Fibroblast of villous mesenchyme (primary cell): ENCODE results near the gene ADD3. TPM values are rescaled to one million over a fixed set of nuclear protein-coding genes. Genes with fewer than 3 reads are reported as not detected.

ENCODE experiments used
- DNase-seq: peaks from one replicate; pipeline ENCODE4 v3.0.0-alpha.2; 2010; ENCODE audit warnings: low read depth
- H3K4me3 ChIP-seq: 2 replicates; pipeline ENCODE4 v1.5.1; 2011; ENCODE audit warnings: low read depth, mild to moderate bottlenecking, low read length
- total RNA-seq: library from RNA; depleted of rRNA; stranded (reverse); fragments of >200 nt; gene quantifications from 2 replicates; pipeline ENCODE4 v1.2.3, GENCODE V29; 2012
- TF ChIP-seq, protein P1 (sequence below): IDR thresholded peaks from 2 replicates; pipeline ENCODE4 v1.5.1; 2012; ENCODE audit warnings: low read depth, mild to moderate bottlenecking, low read length; ENCODE audit not compliant: insufficient read depth

ADD3 gene
- total RNA-seq, 1 donor: 97.6 TPM

- TF ChIP-seq, protein P1, sequence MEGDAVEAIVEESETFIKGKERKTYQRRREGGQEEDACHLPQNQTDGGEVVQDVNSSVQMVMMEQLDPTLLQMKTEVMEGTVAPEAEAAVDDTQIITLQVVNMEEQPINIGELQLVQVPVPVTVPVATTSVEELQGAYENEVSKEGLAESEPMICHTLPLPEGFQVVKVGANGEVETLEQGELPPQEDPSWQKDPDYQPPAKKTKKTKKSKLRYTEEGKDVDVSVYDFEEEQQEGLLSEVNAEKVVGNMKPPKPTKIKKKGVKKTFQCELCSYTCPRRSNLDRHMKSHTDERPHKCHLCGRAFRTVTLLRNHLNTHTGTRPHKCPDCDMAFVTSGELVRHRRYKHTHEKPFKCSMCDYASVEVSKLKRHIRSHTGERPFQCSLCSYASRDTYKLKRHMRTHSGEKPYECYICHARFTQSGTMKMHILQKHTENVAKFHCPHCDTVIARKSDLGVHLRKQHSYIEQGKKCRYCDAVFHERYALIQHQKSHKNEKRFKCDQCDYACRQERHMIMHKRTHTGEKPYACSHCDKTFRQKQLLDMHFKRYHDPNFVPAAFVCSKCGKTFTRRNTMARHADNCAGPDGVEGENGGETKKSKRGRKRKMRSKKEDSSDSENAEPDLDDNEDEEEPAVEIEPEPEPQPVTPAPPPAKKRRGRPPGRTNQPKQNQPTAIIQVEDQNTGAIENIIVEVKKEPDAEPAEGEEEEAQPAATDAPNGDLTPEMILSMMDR: no peak
- DNase-seq: no peak
- H3K4me3 ChIP-seq: no peak overlapping the region
Measured at GRCh38 chr10:110162741-110163145, 155.0 kb downstream of the ADD3 start.

DNA sequence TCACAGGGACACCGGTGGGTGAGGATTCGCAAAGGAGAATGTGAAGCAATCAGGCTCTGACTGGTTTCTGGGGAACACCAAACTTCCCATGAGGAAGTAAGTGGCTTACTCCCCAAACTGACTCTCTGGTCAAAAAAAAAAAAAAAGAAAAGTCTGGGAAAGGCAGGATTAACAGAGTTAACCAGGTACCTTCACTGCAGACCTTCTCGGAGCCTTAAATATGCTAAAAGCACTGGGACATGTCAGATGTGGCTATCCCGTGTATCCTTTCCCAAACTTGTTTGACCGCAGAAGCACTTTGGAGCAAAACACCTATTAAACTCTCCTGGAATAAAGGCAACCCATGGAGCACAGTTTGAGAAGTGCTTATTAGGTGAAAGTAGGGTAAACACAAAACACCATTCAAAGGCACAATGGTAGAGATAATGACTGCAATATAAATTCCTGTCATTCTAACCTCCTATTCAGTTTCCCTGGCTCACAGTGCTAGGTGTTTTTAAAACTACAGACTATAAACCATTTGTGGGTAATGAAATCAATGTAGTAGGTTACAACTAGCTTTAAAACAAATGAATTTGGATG, 155.5 kb downstream of the ADD3 start:
- DNase-seq: no peak
- no peak overlapping the region for H3K4me3 ChIP-seq
- TF ChIP-seq, protein P1: no peak

DNA sequence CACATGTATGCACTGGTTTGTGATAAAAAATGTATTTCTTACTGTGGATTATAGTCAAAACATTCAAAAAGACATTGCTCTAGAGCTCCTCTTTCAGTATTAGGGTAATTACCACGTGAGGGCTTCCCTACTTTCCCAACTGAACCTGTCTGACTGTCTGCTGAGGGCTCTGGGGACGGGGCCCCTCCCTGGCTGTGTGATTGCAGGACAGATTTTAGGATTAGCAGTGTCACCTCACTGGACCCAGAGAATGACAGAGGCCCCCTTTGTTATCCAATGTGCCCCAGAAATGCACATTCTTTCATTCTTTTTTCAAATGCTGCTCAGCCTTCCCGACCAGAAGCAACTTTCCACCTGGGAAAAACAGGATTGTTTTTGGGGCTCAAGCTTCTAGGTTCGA, 156.1 kb downstream of the ADD3 start:
- TF ChIP-seq, protein P1: no peak
- H3K4me3 ChIP-seq: no peak overlapping the region
- no peak for DNase-seq

DNA sequence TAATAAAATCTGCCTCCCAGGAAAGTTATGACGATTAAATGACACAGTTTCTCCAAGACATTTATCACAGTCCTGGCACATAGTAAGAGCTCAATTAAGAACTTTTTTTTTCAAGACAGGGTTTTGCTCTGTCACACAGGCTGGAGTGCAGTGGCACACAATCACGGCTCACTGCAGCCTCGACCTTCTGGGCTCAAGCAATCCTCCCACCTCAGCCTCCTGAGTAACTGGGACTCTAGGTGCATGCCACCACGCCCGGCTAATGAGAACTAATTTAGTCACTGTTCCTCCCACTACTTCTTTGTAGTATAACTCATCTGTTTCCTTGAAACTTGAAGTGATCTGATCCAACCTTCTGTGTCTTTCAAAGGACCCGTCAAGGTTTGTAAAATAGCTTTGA, 157.5 kb downstream of the ADD3 start:
- no peak overlapping the region for H3K4me3 ChIP-seq
- TF ChIP-seq, protein P1: no peak
- no peak for DNase-seq

- TF ChIP-seq, protein P1: no peak
- no peak overlapping the region for H3K4me3 ChIP-seq
- no peak for DNase-seq
Measured at GRCh38 chr10:110167149-110167548, 159.4 kb downstream of the ADD3 start.

DNA sequence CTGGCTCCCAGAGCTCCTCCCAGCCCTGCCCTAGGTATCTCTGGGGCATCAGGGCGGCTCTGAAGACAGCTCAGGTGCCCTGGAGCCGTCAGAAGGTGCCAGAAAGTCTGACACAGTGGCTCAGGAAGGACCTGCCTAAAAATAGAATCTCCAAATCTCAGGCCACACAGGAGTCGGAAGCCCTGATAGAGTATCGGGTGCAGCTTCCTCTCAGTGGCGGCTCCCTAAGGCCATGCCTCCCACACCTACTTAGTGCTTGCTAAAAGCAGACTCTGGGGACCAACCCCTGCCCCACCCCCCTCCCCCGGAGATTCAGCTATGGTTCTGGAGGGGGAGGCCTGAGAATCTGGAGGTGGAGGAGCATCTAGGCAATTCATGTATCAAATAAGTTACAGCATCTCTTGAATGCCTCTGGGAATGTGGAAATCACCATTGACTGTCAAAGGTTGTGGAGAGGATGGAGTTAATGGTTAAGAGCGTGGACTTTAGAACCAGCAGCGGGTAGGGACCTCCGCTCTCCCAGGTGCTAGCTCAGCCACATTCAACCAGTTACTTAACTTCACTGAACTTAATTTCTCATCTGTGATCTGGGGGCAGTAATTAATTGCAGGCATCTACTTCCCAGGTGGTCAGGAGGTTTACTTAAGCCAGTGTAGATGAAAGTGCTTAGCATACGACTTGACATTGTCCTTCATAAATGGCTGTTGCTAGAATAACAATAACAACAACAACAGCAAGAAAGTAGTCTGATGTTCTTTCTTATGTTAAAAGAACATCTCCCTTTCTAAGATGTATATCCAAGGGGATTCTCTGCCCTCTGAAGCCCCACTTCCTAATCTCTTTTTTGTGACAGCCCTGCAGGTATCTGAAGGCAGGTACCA, 161.1 kb downstream of the ADD3 start:
- TF ChIP-seq, protein P1: no peak
- DNase-seq: no peak
- no peak overlapping the region for H3K4me3 ChIP-seq
